ENCODE data around the gene VAT1. TPM values are rescaled to one million over a fixed set of nuclear protein-coding genes. Genes with fewer than 3 reads are reported as not detected.

The VAT1 gene
- 100 to 1,000 TPM; 203 to 246 (median 228) TPM for total RNA-seq

- Histone ChIP-seq H3K27ac (peak within 1 kb of the TSS; percentile 87 to 97 (median 92)), H3K4me1 (peaks cover 0 to 56% (median 26%) of the 10 kb centered on the region in 4 donors), H3K9me3 (no peaks in the 10 kb centered on the region), H3K4me3 (peak within 1 kb of the TSS; percentile 68 to 98 (median 93)), H3K27me3 (no peaks in the 10 kb centered on the region), H3K36me3 (peaks cover 0 to 16% (median 0%) of the 10 kb centered on the region in 3 donors)
- TF ChIP-seq EP300 (IDR thresholded peaks at IDR 0.05), result peak in 1 of 2 donors; percentile 94
- TF ChIP-seq, protein P1, sequence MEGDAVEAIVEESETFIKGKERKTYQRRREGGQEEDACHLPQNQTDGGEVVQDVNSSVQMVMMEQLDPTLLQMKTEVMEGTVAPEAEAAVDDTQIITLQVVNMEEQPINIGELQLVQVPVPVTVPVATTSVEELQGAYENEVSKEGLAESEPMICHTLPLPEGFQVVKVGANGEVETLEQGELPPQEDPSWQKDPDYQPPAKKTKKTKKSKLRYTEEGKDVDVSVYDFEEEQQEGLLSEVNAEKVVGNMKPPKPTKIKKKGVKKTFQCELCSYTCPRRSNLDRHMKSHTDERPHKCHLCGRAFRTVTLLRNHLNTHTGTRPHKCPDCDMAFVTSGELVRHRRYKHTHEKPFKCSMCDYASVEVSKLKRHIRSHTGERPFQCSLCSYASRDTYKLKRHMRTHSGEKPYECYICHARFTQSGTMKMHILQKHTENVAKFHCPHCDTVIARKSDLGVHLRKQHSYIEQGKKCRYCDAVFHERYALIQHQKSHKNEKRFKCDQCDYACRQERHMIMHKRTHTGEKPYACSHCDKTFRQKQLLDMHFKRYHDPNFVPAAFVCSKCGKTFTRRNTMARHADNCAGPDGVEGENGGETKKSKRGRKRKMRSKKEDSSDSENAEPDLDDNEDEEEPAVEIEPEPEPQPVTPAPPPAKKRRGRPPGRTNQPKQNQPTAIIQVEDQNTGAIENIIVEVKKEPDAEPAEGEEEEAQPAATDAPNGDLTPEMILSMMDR (IDR thresholded peaks at IDR 0.05), result peak in 2 of 5 experiments; percentile 25 to 37
- peak; percentile 57 to 74 for TF ChIP-seq POLR2A (IDR thresholded peaks at IDR 0.05)
- 0 to 1% methylated on average over 30 to 61 of the region's 80 CpGs for whole genome bisulfite sequencing, 2 donors
- DNase-seq (ENCODE audit: low spot score in 2 of 2), result peak; percentile 66 to 74
These were observed at the start of gene VAT1 for GRCh38 chr17:43021741-43022512. Gene VAT1, minus strand, starts transcription at chr17:43022385. Its CDS starts 63 bp downstream, at chr17:43022322.

DNA sequence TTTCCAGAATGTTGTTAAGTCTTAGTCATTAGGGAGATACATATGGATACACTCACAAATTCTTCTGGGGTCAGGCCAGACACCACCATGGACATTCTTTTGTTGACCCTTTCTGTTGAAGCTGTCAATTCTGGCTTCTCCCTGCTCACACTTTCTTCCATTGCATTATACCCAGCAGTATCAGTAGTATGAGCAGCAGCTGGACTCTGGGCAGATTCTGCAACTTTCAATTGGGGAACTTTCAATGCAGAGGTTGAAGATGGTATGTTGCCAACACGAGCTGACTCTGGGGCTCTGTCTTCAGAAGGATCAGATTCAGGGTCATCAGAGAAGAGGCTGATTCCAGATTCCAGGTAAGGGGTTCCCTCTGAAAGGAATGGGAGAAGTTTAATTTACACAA lies 48.7 kb upstream of the VAT1 start:
- no peaks in the 10 kb centered on the region for H3K9me3 ChIP-seq
- H3K27ac ChIP-seq, result no peak overlapping the region
- no peaks in the 10 kb centered on the region for H3K27me3 ChIP-seq
- TF ChIP-seq POLR2A (IDR thresholded peaks at IDR 0.05) (no peak), EP300 (IDR thresholded peaks at IDR 0.05) (no peak)
- TF ChIP-seq, protein P1 (IDR thresholded peaks at IDR 0.05), result no peak
- H3K4me1 ChIP-seq, result no peaks in the 10 kb centered on the region
- no peak for DNase-seq (ENCODE audit: low spot score in 2 of 2)
- 85 to 91% methylated on average over 1 of the region's 1 CpG for WGBS, 2 donors
- H3K4me3 ChIP-seq, result no peak overlapping the region
- H3K36me3 ChIP-seq, result peaks cover 0 to 10% (median 0%) of the 10 kb centered on the region in 3 donors

DNA sequence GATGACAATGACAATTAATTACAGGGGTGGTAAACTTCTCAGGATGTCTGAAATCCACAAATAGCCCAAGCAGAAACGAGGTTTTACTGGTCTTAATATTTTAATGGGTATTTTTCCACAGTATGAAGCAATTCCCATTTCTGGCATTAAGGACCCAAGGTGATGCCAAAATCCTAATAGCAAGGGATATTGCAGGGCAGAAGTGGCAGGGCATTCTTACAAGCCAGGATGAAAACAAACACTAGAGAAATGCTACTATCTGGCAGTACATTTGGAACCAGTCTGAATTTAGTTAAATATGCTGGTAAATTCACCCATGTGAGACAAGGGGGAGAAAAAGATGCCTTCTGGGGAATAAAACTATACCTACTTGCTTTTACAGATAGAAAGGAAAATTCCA lies 48.1 kb upstream of the VAT1 start:
- Histone ChIP-seq H3K27me3 (no peaks in the 10 kb centered on the region), H3K4me3 (no peak overlapping the region), H3K9me3 (no peaks in the 10 kb centered on the region), H3K27ac (no peak overlapping the region), H3K36me3 (peaks cover 0 to 10% (median 0%) of the 10 kb centered on the region in 3 donors), H3K4me1 (no peaks in the 10 kb centered on the region)
- no peak for DNase-seq (ENCODE audit: low spot score in 2 of 2)
- WGBS, 2 donors, result 89 to 90% methylated on average over 1 of the region's 1 CpG
- TF ChIP-seq POLR2A (IDR thresholded peaks at IDR 0.05) (no peak), EP300 (IDR thresholded peaks at IDR 0.05) (no peak)
- TF ChIP-seq, protein P1 (IDR thresholded peaks at IDR 0.05), result no peak

- TF ChIP-seq POLR2A (IDR thresholded peaks at IDR 0.05) (no peak), EP300 (IDR thresholded peaks at IDR 0.05) (no peak)
- TF ChIP-seq, protein P1 (IDR thresholded peaks at IDR 0.05), result no peak
- Histone ChIP-seq H3K4me3 (no peak overlapping the region), H3K9me3 (no peaks in the 10 kb centered on the region), H3K36me3 (peaks cover 0 to 10% (median 0%) of the 10 kb centered on the region in 3 donors), H3K4me1 (no peaks in the 10 kb centered on the region), H3K27me3 (no peaks in the 10 kb centered on the region), H3K27ac (no peak overlapping the region)
- WGBS, 2 donors, result 87 to 91% methylated on average over 3 of the region's 3 CpGs
- no peak for DNase-seq (ENCODE audit: low spot score in 2 of 2)
These were observed 47.2 kb upstream of the VAT1 start for GRCh38 chr17:43069368-43069898.

Data from tibial nerve (tissue), 4 donors.